GM12878 (cell line): ENCODE results near the gene TLE7. TPM values are rescaled to one million over a fixed set of nuclear protein-coding genes. Genes with fewer than 3 reads are reported as not detected.
A peak's percentile ranks its signal among the peaks of the same experiment; 100 is the strongest.

ENCODE experiments used
- ATAC-seq: fragments of 200-7000 bp; cut with Tn5 transposase; 3 replicates; pipeline ENCODE4 v1.9.1; 2020; ENCODE audit warnings: mild to moderate bottlenecking, moderate library complexity
- BruUV-seq: library from RNA; stranded (reverse); fragments of 400-500 nt; replicated peaks from 2 replicates; lab custom pipeline; 2021; lab: Mats Ljungman, UMichigan
- CTCF ChIA-PET: fragments of 300-600 bp; sonication (Branson Sonifier 250); formaldehyde crosslinking; extraction: SDS; loops from one replicate; lab custom pipeline; 2021; ENCODE audit warnings: inconsistent platforms; lab: Yijun Ruan, JAX
- POLR2A ChIA-PET: fragments of 350-600 bp; formaldehyde crosslinking; extraction: SDS; loops from one replicate; lab custom pipeline; 2021; ENCODE audit warnings: inconsistent platforms; lab: Charles Lee
- RAD21 ChIA-PET: fragments of 300-600 bp; sonication (Branson Sonifier 250); formaldehyde crosslinking; loops from one replicate; lab custom pipeline; 2023; ENCODE audit warnings: antibody characterized with exemption; ENCODE audit not compliant: unreplicated experiment; lab: Charles Lee
- SMC1A ChIA-PET: fragments of 300-600 bp; sonication (Branson Sonifier 250); formaldehyde crosslinking; loops from one replicate; lab custom pipeline; 2023; ENCODE audit not compliant: unreplicated experiment, uncharacterized antibody; lab: Charles Lee
- DNase-seq: peaks from one replicate; pipeline ENCODE4 v3.0.0-alpha.2; 2011; ENCODE audit warnings: low read depth, low spot score
- FAIRE-seq: peaks from 3 replicates; lab custom pipeline; 2011; peaks lifted over from hg19 to GRCh38; lab: Jason Lieb, UNC
- H2AFZ ChIP-seq: 2 replicates; pipeline ENCODE4 v1.6.0; 2011; ENCODE audit warnings: low read depth, low read length, control low read depth; ENCODE audit not compliant: control insufficient read depth
- H3K27ac ChIP-seq: 2 replicates; pipeline ENCODE4 v1.5.1; 2011; ENCODE audit warnings: control low read depth; ENCODE audit not compliant: control insufficient read depth, insufficient read depth
- H3K27me3 ChIP-seq, 2 experiments: replicated peaks in 1 of 2; 2 replicates each; pipeline versions ENCODE4 v1.6.0 to v1.6.1; 2011; ENCODE audit warnings: low read length in 1 of 2; ENCODE audit not compliant: control insufficient read depth in 2 of 2, insufficient read depth in 2 of 2
- H3K36me3 ChIP-seq, 2 experiments: 2 replicates each; pipeline ENCODE4 v1.5.1; 2011; ENCODE audit warnings: low read length in 1 of 2; ENCODE audit not compliant: control insufficient read depth in 2 of 2, insufficient read depth in 2 of 2
- H3K4me1 ChIP-seq: 2 replicates; pipeline ENCODE4 v1.6.1; 2011; ENCODE audit warnings: mild to moderate bottlenecking, low read length, moderate library complexity, mixed read lengths; ENCODE audit not compliant: control insufficient read depth, insufficient read depth
- H3K4me2 ChIP-seq: 2 replicates; pipeline ENCODE4 v1.6.0; 2011; ENCODE audit warnings: control low read depth; ENCODE audit not compliant: control insufficient read depth, insufficient read depth
- H3K4me3 ChIP-seq: fragments of 200-600 bp; sonication (generic); 2 replicates; pipeline ENCODE4 v1.5.1; 2016
- H3K79me2 ChIP-seq: 2 replicates; pipeline ENCODE4 v1.6.0; 2011; ENCODE audit warnings: low read length; ENCODE audit not compliant: control insufficient read depth, insufficient read depth
- H3K9ac ChIP-seq: 2 replicates; pipeline ENCODE4 v1.8.0; 2011; ENCODE audit warnings: low read length, control low read depth, mixed read lengths; ENCODE audit not compliant: control insufficient read depth, insufficient read depth
- H3K9me3 ChIP-seq: replicated peaks from 3 replicates; pipeline ENCODE4 v1.5.1; 2011; ENCODE audit warnings: mild to moderate bottlenecking, low read length; ENCODE audit not compliant: control insufficient read depth, insufficient read depth
- H4K20me1 ChIP-seq: 2 replicates; pipeline ENCODE4 v1.6.0; 2011; ENCODE audit not compliant: control insufficient read depth, insufficient read depth
- ELK1 ChIP-seq: IDR thresholded peaks from 2 replicates; pipeline ENCODE4 v1.6.1; 2012; ENCODE audit warnings: low read depth, low read length, improper control_type of control experiment
- ESRRA ChIP-seq: IDR thresholded peaks from 2 replicates; pipeline ENCODE4 v1.6.1; 2012; ENCODE audit warnings: mild to moderate bottlenecking, low read length, improper control_type of control experiment
- FOXK2 ChIP-seq: fragments of 450-650 bp; IDR thresholded peaks from 2 replicates; pipeline ENCODE4 v1.6.1; 2017; ENCODE audit warnings: mild to moderate bottlenecking, moderate library complexity
- HSF1 ChIP-seq: fragments of 150-350 bp; IDR thresholded peaks from 2 replicates; pipeline ENCODE4 v1.6.1; 2014; ENCODE audit warnings: mild to moderate bottlenecking, low read depth, low read length
- PAX8 ChIP-seq: fragments of 450-650 bp; IDR thresholded peaks from 2 replicates; pipeline ENCODE4 v1.6.1; 2017; ENCODE audit warnings: mild to moderate bottlenecking, moderate library complexity
- RAD21 ChIP-seq: IDR thresholded peaks from 2 replicates; pipeline ENCODE4 v1.6.1; 2011; ENCODE audit warnings: mild to moderate bottlenecking, low read depth, low read length, moderate library complexity; ENCODE audit not compliant: insufficient read depth
- REST ChIP-seq: IDR thresholded peaks from 2 replicates; pipeline ENCODE4 v1.6.1; 2012; ENCODE audit warnings: mild to moderate bottlenecking, low read depth, low read length
- SMARCA5 ChIP-seq: fragments of 450-650 bp; IDR thresholded peaks from 2 replicates; pipeline ENCODE4 v1.6.1; 2017; ENCODE audit warnings: mild to moderate bottlenecking
- SP1 ChIP-seq: IDR thresholded peaks from one replicate; pipeline ENCODE4 v1.6.1; 2011; ENCODE audit warnings: low read depth, low read length
- SUZ12 ChIP-seq: fragments of 200-600 bp; sonication (generic); IDR thresholded peaks from one replicate; pipeline ENCODE4 v1.6.1; 2018; ENCODE audit warnings: antibody characterized with exemption, mild to moderate bottlenecking; ENCODE audit not compliant: unreplicated experiment
- TARDBP ChIP-seq: IDR thresholded peaks from 2 replicates; pipeline ENCODE4 v1.6.1; 2016; ENCODE audit warnings: borderline replicate concordance
- TBL1XR1 ChIP-seq: IDR thresholded peaks from 2 replicates; pipeline ENCODE4 v1.6.1; 2012; ENCODE audit warnings: low read depth, low read length, improper control_type of control experiment
- ZNF207 ChIP-seq: fragments of 450-650 bp; IDR thresholded peaks from 2 replicates; pipeline ENCODE4 v1.6.1; 2014; ENCODE audit warnings: antibody characterized with exemption, mild to moderate bottlenecking, borderline replicate concordance
- WGBS: methylation state at CpG from one replicate; pipeline ENCODE4 v1.1.6; 2016; ENCODE audit warnings: low lambda C conversion rate; ENCODE audit not compliant: insufficient replicate concordance, insufficient coverage; ENCODE audit errors: missing lambda C conversion rate; 5-methylcytosine and 5-hydroxymethylcytosine counted together
- in situ Hi-C: fragments of 300-500 bp; cut with MboI; formaldehyde crosslinking; loops from 9 replicates; pipeline ENCODE4 v1.14.3; 2018; ENCODE audit warnings: mixed read lengths
- intact Hi-C: fragments of 100-400 bp; cut with micrococcal nuclease; formaldehyde crosslinking; loops from one replicate; pipeline ENCODE4 v1.14.2; 2022; ENCODE audit not compliant: unreplicated experiment
- polyA plus RNA-seq, 11 experiments: library from polyadenylated mRNA; depleted of rRNA in 4 of 11; unstranded in 6 of 11; stranded (reverse) in 5 of 11; fragments of >200 nt; fragmentation: Nextera tagmentation in 4 of 11; fragmentation: Illumina TruSeq in 1 of 11; extraction: Ambion mirVana in 4 of 11; extraction: Trizol in 1 of 11; gene quantifications; 1 replicate in 1 of 11; 2 replicates in 10 of 11; pipeline versions ENCODE4 v1.2.1 to v1.2.3, GENCODE V29; 2011 to 2016; ENCODE audit warnings: inconsistent platforms in 2 of 11, missing spikeins in 2 of 11, low read depth in 1 of 11
- total RNA-seq, 4 experiments: library from RNA; depleted of rRNA in 3 of 4; stranded (reverse); fragments of >200 nt in 3 of 4; fragmentation: Illumina TruSeq in 1 of 4; extraction: Trizol in 1 of 4; gene quantifications; 2 replicates each; pipeline versions ENCODE4 v1.2.1 to v1.2.3, GENCODE V29; 2013 to 2021

The TLE7 gene
- total and polyA plus RNA-seq, 10 of the 15 experiments (the other 5 are each of a cell fraction or from before 2014, with no cell fraction given) = not detected

- TF ChIP-seq HSF1 (no peak), ZNF207 (no peak), PAX8 (no peak)
These were observed 47.3 kb upstream of the TLE7 start, which contains the start of gene ZNF19 (continued) for GRCh38 chr16:71489122-71489521.

GRCh38 chr16:71484006-71484893, 42.4 kb upstream of the TLE7 start:
- intact Hi-C loops = loop anchor here (1.0 kb wide), 1 partner anchor 22 kb away; the partner anchor contains the start of gene ZNF23
- Histone ChIP-seq H3K27me3 (no peaks in the 10 kb centered on the region), H3K79me2 (peaks cover 1% of the 10 kb centered on the region; the same call in 1 of the 2 replicates), H3K27ac (peak overlapping the region; percentile 96), H3K9me3 (no peaks in the 10 kb centered on the region), H2AFZ (peak overlapping the region; percentile 91), H3K9ac (peak overlapping the region; percentile 79), H3K36me3 (no peaks in the 10 kb centered on the region), H3K4me1 (peaks cover 3% of the 10 kb centered on the region; the same call in 1 of the 2 replicates), H3K4me3 (peak overlapping the region; percentile 65), H3K4me2 (peak overlapping the region; percentile 56), H4K20me1 (no peaks in the 10 kb centered on the region)
- WGBS = 1% methylated on average over 44 of the region's 44 CpGs
- DNase-seq (peak; percentile 82), FAIRE-seq (peak; percentile 92), ATAC-seq (peak; percentile 94)
- RAD21 ChIA-PET = interaction anchor here (0.9 to 1.7 kb wide), 5 partner anchors 16 to 1057 kb away, joined by 3 to 4 read pairs (median 3); partner anchors contain the start of gene ZNF23
- CTCF ChIA-PET = interaction anchor here (0.9 to 1.4 kb wide), 6 partner anchors 10 to 126 kb away, joined by 3 to 6 read pairs (median 4); partner anchors contain the start of gene ZNF23
- SMC1A ChIA-PET = interaction anchor here (1.1 to 2.8 kb wide), 4 partner anchors 21 to 127 kb away, joined by 4 to 21 read pairs (median 10); partner anchors contain the start of gene ZNF23
- in situ Hi-C loops = no loop called here
- TSS peak; percentile 93 for BruUV-seq
- POLR2A ChIA-PET = interaction anchor here (0.6 to 2.2 kb wide), 3 partner anchors 20 to 127 kb away, joined by 3 to 10 read pairs (median 5); partner anchors contain the start of gene ZNF23
- TF ChIP-seq ESRRA (peak; percentile 52; the same call in 1 of the 2 replicates), FOXK2 (no peak), REST (no peak), TBL1XR1 (peak; percentile 47; the same call in 1 of the 2 replicates), TARDBP (no peak), SP1 (peak; percentile 48), SMARCA5 (no peak; the same call in 1 of the 2 replicates), SUZ12 (no peak), ELK1 (peak; percentile 51; the same call in 1 of the 2 replicates), RAD21 (no peak)
